ENCODE measurements around the gene BANP.

GRCh38 chr16:88013766-88014251 is 62.6 kb downstream of the BANP start:
- TF ChIP-seq, protein P1, sequence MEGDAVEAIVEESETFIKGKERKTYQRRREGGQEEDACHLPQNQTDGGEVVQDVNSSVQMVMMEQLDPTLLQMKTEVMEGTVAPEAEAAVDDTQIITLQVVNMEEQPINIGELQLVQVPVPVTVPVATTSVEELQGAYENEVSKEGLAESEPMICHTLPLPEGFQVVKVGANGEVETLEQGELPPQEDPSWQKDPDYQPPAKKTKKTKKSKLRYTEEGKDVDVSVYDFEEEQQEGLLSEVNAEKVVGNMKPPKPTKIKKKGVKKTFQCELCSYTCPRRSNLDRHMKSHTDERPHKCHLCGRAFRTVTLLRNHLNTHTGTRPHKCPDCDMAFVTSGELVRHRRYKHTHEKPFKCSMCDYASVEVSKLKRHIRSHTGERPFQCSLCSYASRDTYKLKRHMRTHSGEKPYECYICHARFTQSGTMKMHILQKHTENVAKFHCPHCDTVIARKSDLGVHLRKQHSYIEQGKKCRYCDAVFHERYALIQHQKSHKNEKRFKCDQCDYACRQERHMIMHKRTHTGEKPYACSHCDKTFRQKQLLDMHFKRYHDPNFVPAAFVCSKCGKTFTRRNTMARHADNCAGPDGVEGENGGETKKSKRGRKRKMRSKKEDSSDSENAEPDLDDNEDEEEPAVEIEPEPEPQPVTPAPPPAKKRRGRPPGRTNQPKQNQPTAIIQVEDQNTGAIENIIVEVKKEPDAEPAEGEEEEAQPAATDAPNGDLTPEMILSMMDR (IDR thresholded peaks at IDR 0.05; ENCODE audit: extremely low read depth in 1 of 2, insufficient read depth in 1 of 2, low read depth in 1 of 2, low read length in 2 of 2) = no peak
- TF ChIP-seq MAX (IDR thresholded peaks at IDR 0.05; ENCODE audit: insufficient read depth, insufficient read length) (no peak), POLR2AphosphoS5 (IDR thresholded peaks at IDR 0.05; ENCODE audit: insufficient read depth, low read depth, low read length) (no peak)

All from endothelial cell of umbilical vein (primary cell).